ENCODE results near the gene BNC2.

DNA sequence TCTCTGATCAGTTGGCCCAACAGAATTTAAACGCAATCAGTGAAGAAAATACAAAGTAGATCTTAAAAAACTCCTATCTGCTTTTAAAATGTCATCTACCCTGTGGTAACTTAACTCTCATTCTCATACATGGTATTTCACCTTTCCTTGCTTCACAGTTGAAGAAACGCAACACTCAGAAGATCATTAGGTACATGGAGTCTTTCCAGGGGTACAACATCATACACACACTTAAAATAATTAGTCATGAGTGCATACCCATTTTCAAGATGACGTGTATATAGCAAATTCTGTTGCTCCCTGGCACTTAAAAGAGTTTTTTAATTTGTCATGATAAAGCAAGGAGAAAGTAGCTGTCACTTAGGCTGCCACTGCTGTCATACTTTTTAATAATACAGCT, 259.9 kb downstream of the BNC2 start:
- TF ChIP-seq, protein P1, sequence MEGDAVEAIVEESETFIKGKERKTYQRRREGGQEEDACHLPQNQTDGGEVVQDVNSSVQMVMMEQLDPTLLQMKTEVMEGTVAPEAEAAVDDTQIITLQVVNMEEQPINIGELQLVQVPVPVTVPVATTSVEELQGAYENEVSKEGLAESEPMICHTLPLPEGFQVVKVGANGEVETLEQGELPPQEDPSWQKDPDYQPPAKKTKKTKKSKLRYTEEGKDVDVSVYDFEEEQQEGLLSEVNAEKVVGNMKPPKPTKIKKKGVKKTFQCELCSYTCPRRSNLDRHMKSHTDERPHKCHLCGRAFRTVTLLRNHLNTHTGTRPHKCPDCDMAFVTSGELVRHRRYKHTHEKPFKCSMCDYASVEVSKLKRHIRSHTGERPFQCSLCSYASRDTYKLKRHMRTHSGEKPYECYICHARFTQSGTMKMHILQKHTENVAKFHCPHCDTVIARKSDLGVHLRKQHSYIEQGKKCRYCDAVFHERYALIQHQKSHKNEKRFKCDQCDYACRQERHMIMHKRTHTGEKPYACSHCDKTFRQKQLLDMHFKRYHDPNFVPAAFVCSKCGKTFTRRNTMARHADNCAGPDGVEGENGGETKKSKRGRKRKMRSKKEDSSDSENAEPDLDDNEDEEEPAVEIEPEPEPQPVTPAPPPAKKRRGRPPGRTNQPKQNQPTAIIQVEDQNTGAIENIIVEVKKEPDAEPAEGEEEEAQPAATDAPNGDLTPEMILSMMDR (IDR thresholded peaks at IDR 0.05), result no peak
- TF ChIP-seq POLR2A (IDR thresholded peaks at IDR 0.05), result no peak
